GM12878 (cell line): Measurements from ENCODE around the gene PLCG2. TPM values are rescaled to one million over a fixed set of nuclear protein-coding genes. Genes with fewer than 3 reads are reported as not detected.

Source experiments
- ATAC-seq: fragments of 200-7000 bp; cut with Tn5 transposase; 3 replicates; pipeline ENCODE4 v1.9.1; 2020; ENCODE audit warnings: mild to moderate bottlenecking, moderate library complexity
- BruUV-seq: library from RNA; stranded (reverse); fragments of 400-500 nt; replicated peaks from 2 replicates; lab custom pipeline; 2021; lab: Mats Ljungman, UMichigan
- CTCF ChIA-PET: fragments of 300-600 bp; sonication (Branson Sonifier 250); formaldehyde crosslinking; extraction: SDS; loops from one replicate; lab custom pipeline; 2021; ENCODE audit warnings: inconsistent platforms; lab: Yijun Ruan, JAX
- POLR2A ChIA-PET: fragments of 350-600 bp; formaldehyde crosslinking; extraction: SDS; loops from one replicate; lab custom pipeline; 2021; ENCODE audit warnings: inconsistent platforms; lab: Charles Lee
- RAD21 ChIA-PET: fragments of 300-600 bp; sonication (Branson Sonifier 250); formaldehyde crosslinking; loops from one replicate; lab custom pipeline; 2023; ENCODE audit warnings: antibody characterized with exemption; ENCODE audit not compliant: unreplicated experiment; lab: Charles Lee
- SMC1A ChIA-PET: fragments of 300-600 bp; sonication (Branson Sonifier 250); formaldehyde crosslinking; loops from one replicate; lab custom pipeline; 2023; ENCODE audit not compliant: unreplicated experiment, uncharacterized antibody; lab: Charles Lee
- DNase-seq: peaks from one replicate; pipeline ENCODE4 v3.0.0-alpha.2; 2011; ENCODE audit warnings: low read depth, low spot score
- FAIRE-seq: peaks from 3 replicates; lab custom pipeline; 2011; peaks lifted over from hg19 to GRCh38; lab: Jason Lieb, UNC
- H2AFZ ChIP-seq: 2 replicates; pipeline ENCODE4 v1.6.0; 2011; ENCODE audit warnings: low read depth, low read length, control low read depth; ENCODE audit not compliant: control insufficient read depth
- H3K27ac ChIP-seq: 2 replicates; pipeline ENCODE4 v1.5.1; 2011; ENCODE audit warnings: control low read depth; ENCODE audit not compliant: control insufficient read depth, insufficient read depth
- H3K27me3 ChIP-seq, 2 experiments: replicated peaks in 1 of 2; 2 replicates each; pipeline versions ENCODE4 v1.6.0 to v1.6.1; 2011; ENCODE audit warnings: low read length in 1 of 2; ENCODE audit not compliant: control insufficient read depth in 2 of 2, insufficient read depth in 2 of 2
- H3K36me3 ChIP-seq, 2 experiments: 2 replicates each; pipeline ENCODE4 v1.5.1; 2011; ENCODE audit warnings: low read length in 1 of 2; ENCODE audit not compliant: control insufficient read depth in 2 of 2, insufficient read depth in 2 of 2
- H3K4me1 ChIP-seq: 2 replicates; pipeline ENCODE4 v1.6.1; 2011; ENCODE audit warnings: mild to moderate bottlenecking, low read length, moderate library complexity, mixed read lengths; ENCODE audit not compliant: control insufficient read depth, insufficient read depth
- H3K4me2 ChIP-seq: 2 replicates; pipeline ENCODE4 v1.6.0; 2011; ENCODE audit warnings: control low read depth; ENCODE audit not compliant: control insufficient read depth, insufficient read depth
- H3K4me3 ChIP-seq: fragments of 200-600 bp; sonication (generic); 2 replicates; pipeline ENCODE4 v1.5.1; 2016
- H3K79me2 ChIP-seq: 2 replicates; pipeline ENCODE4 v1.6.0; 2011; ENCODE audit warnings: low read length; ENCODE audit not compliant: control insufficient read depth, insufficient read depth
- H3K9ac ChIP-seq: 2 replicates; pipeline ENCODE4 v1.8.0; 2011; ENCODE audit warnings: low read length, control low read depth, mixed read lengths; ENCODE audit not compliant: control insufficient read depth, insufficient read depth
- H3K9me3 ChIP-seq: replicated peaks from 3 replicates; pipeline ENCODE4 v1.5.1; 2011; ENCODE audit warnings: mild to moderate bottlenecking, low read length; ENCODE audit not compliant: control insufficient read depth, insufficient read depth
- H4K20me1 ChIP-seq: 2 replicates; pipeline ENCODE4 v1.6.0; 2011; ENCODE audit not compliant: control insufficient read depth, insufficient read depth
- DPF2 ChIP-seq: fragments of 450-650 bp; IDR thresholded peaks from 2 replicates; pipeline ENCODE4 v1.6.1; 2017; ENCODE audit warnings: mild to moderate bottlenecking
- GATAD2B ChIP-seq: fragments of 450-650 bp; conservative IDR thresholded peaks from 2 replicates; pipeline ENCODE4 v1.6.1; 2017; ENCODE audit warnings: low read depth, mild to moderate bottlenecking, moderate library complexity
- HDAC2 ChIP-seq: fragments of 200-600 bp; sonication (generic); IDR thresholded peaks from 2 replicates; pipeline ENCODE4 v1.6.1; 2017
- IKZF2 ChIP-seq, 2 experiments: fragments of 450-650 bp; IDR thresholded peaks; 2 replicates each; pipeline ENCODE4 v1.6.1; 2017; ENCODE audit warnings: mild to moderate bottlenecking in 2 of 2, moderate library complexity in 2 of 2
- MTA2 ChIP-seq: fragments of 450-650 bp; IDR thresholded peaks from 2 replicates; pipeline ENCODE4 v1.6.1; 2016; ENCODE audit warnings: low read depth, mild to moderate bottlenecking, moderate library complexity
- MTA3 ChIP-seq: IDR thresholded peaks from 2 replicates; pipeline ENCODE4 v1.6.1; 2012; ENCODE audit warnings: low read length, inconsistent platforms, borderline replicate concordance
- RAD21 ChIP-seq: IDR thresholded peaks from 2 replicates; pipeline ENCODE4 v1.6.1; 2011; ENCODE audit warnings: mild to moderate bottlenecking, low read depth, low read length, moderate library complexity; ENCODE audit not compliant: insufficient read depth
- SP1 ChIP-seq: IDR thresholded peaks from one replicate; pipeline ENCODE4 v1.6.1; 2011; ENCODE audit warnings: low read depth, low read length
- SREBF2 ChIP-seq: IDR thresholded peaks from 2 replicates; pipeline ENCODE4 v1.6.1; 2012; ENCODE audit warnings: mild to moderate bottlenecking, low read length
- ZNF24 ChIP-seq: fragments of 450-650 bp; IDR thresholded peaks from 2 replicates; pipeline ENCODE4 v1.6.1; 2017; ENCODE audit warnings: antibody characterized with exemption, mild to moderate bottlenecking
- ZSCAN29 ChIP-seq: fragments of 450-650 bp; IDR thresholded peaks from 2 replicates; pipeline ENCODE4 v1.6.1; 2017; ENCODE audit warnings: mild to moderate bottlenecking, moderate library complexity
- WGBS: methylation state at CpG from one replicate; pipeline ENCODE4 v1.1.6; 2016; ENCODE audit warnings: low lambda C conversion rate; ENCODE audit not compliant: insufficient replicate concordance, insufficient coverage; ENCODE audit errors: missing lambda C conversion rate; 5-methylcytosine and 5-hydroxymethylcytosine counted together
- in situ Hi-C: fragments of 300-500 bp; cut with MboI; formaldehyde crosslinking; loops from 9 replicates; pipeline ENCODE4 v1.14.3; 2018; ENCODE audit warnings: mixed read lengths
- intact Hi-C: fragments of 100-400 bp; cut with micrococcal nuclease; formaldehyde crosslinking; loops from one replicate; pipeline ENCODE4 v1.14.2; 2022; ENCODE audit not compliant: unreplicated experiment
- polyA plus RNA-seq, 11 experiments: library from polyadenylated mRNA; depleted of rRNA in 4 of 11; unstranded in 6 of 11; stranded (reverse) in 5 of 11; fragments of >200 nt; fragmentation: Nextera tagmentation in 4 of 11; fragmentation: Illumina TruSeq in 1 of 11; extraction: Ambion mirVana in 4 of 11; extraction: Trizol in 1 of 11; gene quantifications; 1 replicate in 1 of 11; 2 replicates in 10 of 11; pipeline versions ENCODE4 v1.2.1 to v1.2.3, GENCODE V29; 2011 to 2016; ENCODE audit warnings: inconsistent platforms in 2 of 11, missing spikeins in 2 of 11, low read depth in 1 of 11
- total RNA-seq, 4 experiments: library from RNA; depleted of rRNA in 3 of 4; stranded (reverse); fragments of >200 nt in 3 of 4; fragmentation: Illumina TruSeq in 1 of 4; extraction: Trizol in 1 of 4; gene quantifications; 2 replicates each; pipeline versions ENCODE4 v1.2.1 to v1.2.3, GENCODE V29; 2013 to 2021

Gene PLCG2
- total and polyA plus RNA-seq, 10 of the 15 experiments (the other 5 are each of a cell fraction or from before 2014, with no cell fraction given): 47.6 to 256 (median 149) TPM

- H4K20me1 ChIP-seq: no peaks in the 10 kb centered on the region
- no peak for DNase-seq
- FAIRE-seq: no peak
- ChIA-PET RAD21 (interaction anchor here (0.7 to 1.6 kb wide), 4 partner anchors 11 to 275 kb away, joined by 3 to 6 read pairs (median 3); no protein-coding TSS in a partner anchor), POLR2A (interaction anchor here (1.9 kb wide), 1 partner anchor 10 kb away, joined by 7 read pairs; no protein-coding TSS in a partner anchor), SMC1A (interaction anchor here (0.8 to 2.8 kb wide), 6 partner anchors 10 to 44 kb away, joined by 3 to 11 read pairs (median 4); no protein-coding TSS in a partner anchor), CTCF (interaction anchor here (1.1 to 3.3 kb wide), 5 partner anchors 10 to 118 kb away, joined by 3 to 12 read pairs (median 5); no protein-coding TSS in a partner anchor)
- BruUV-seq: no TSS peak
- in situ Hi-C loops (no loop called here), intact Hi-C loops (no loop called here)
- 79% methylated on average over 13 of the region's 13 CpGs for WGBS
- H3K4me2 ChIP-seq: no peak overlapping the region
- no peaks in the 10 kb centered on the region for H3K9me3 ChIP-seq
- no peak for ATAC-seq
- peaks cover 31% of the 10 kb centered on the region for H3K4me1 ChIP-seq
- no peaks in the 10 kb centered on the region for H3K27me3 ChIP-seq
- no peak overlapping the region for H3K9ac ChIP-seq
- no peak overlapping the region for H3K27ac ChIP-seq
- TF ChIP-seq DPF2 (no peak), RAD21 (0 out of 2 replicates have a peak, but pooled peaks have one; percentile 9)
- no peak overlapping the region for H2AFZ ChIP-seq
- no peaks in the 10 kb centered on the region; the same call in 1 of the 2 replicates for H3K79me2 ChIP-seq
- H3K36me3 ChIP-seq: no peaks in the 10 kb centered on the region; a peak in 1 of 4 replicates
- no peak overlapping the region for H3K4me3 ChIP-seq
Observed at GRCh38 chr16:81755915-81756614, 23.0 kb upstream of the PLCG2 start.

GRCh38 chr16:81756615-81757356 lies 22.3 kb upstream of the PLCG2 start:
- no peaks in the 10 kb centered on the region; a peak in 1 of 4 replicates for H3K36me3 ChIP-seq
- no peak overlapping the region; the same call in 1 of the 2 replicates for H2AFZ ChIP-seq
- peaks cover 24% of the 10 kb centered on the region for H3K4me1 ChIP-seq
- H4K20me1 ChIP-seq: no peaks in the 10 kb centered on the region
- ATAC-seq (no peak), DNase-seq (no peak), FAIRE-seq (no peak)
- in situ Hi-C loops: no loop called here
- no TSS peak for BruUV-seq
- no peak for TF ChIP-seq SREBF2
- TF ChIP-seq GATAD2B: no peak
- no peak for TF ChIP-seq HDAC2
- no peak for TF ChIP-seq IKZF2 (IDR thresholded peaks at IDR 0.05)
- no peak for TF ChIP-seq ZSCAN29
- no peak for TF ChIP-seq MTA2
- no peak for TF ChIP-seq MTA3
- TF ChIP-seq SP1: no peak
- no peak for TF ChIP-seq ZNF24
- WGBS: 91% methylated on average over 9 of the region's 9 CpGs
- H3K4me2 ChIP-seq: no peak overlapping the region
- ChIA-PET RAD21 (interaction anchor here (0.7 to 1.6 kb wide), 3 partner anchors 16 to 117 kb away, joined by 3 to 6 read pairs (median 4); no protein-coding TSS in a partner anchor), CTCF (interaction anchor here (0.9 to 3.3 kb wide), 7 partner anchors 9 to 117 kb away, joined by 3 to 12 read pairs (median 4); no protein-coding TSS in a partner anchor), POLR2A (interaction anchor here (0.7 to 1.9 kb wide), 2 partner anchors 9 to 21 kb away, joined by 3 to 7 read pairs; no protein-coding TSS in a partner anchor), SMC1A (interaction anchor here (0.8 to 2.8 kb wide), 7 partner anchors 9 to 118 kb away, joined by 3 to 11 read pairs (median 4); no protein-coding TSS in a partner anchor)
- H3K79me2 ChIP-seq: no peaks in the 10 kb centered on the region; the same call in 1 of the 2 replicates
- intact Hi-C loops: no loop called here
- no peaks in the 10 kb centered on the region for H3K9me3 ChIP-seq
- H3K27ac ChIP-seq: no peak overlapping the region
- H3K4me3 ChIP-seq: no peak overlapping the region
- H3K27me3 ChIP-seq: no peaks in the 10 kb centered on the region
- no peak overlapping the region for H3K9ac ChIP-seq
